Parathyroid adenoma (tissue), 2 donors: Measurements from ENCODE around the gene ZNF438.
"Not testable (repeated sequence)": the region's sequence is repeated elsewhere in the genome, so short reads cannot be mapped to it uniquely, and the experiment has no call there.

Experiments used
- H2AFZ ChIP-seq: fragments of 300-600 bp; sonication (generic); one replicate; pipeline ENCODE4 v1.7.0; 2017; ENCODE audit warnings: antibody characterized with exemption, mild to moderate bottlenecking
- H3K27ac ChIP-seq: fragments of 300-600 bp; sonication (generic); one replicate; pipeline ENCODE4 v1.7.0; 2017
- H3K27me3 ChIP-seq: fragments of 300-600 bp; sonication (generic); one replicate; pipeline ENCODE4 v1.7.0; 2017; ENCODE audit warnings: low read length; ENCODE audit not compliant: control insufficient read depth, insufficient read depth
- H3K36me3 ChIP-seq: fragments of 300-600 bp; sonication (generic); one replicate; pipeline ENCODE4 v1.7.0; 2017; ENCODE audit warnings: low read length; ENCODE audit not compliant: control insufficient read depth, insufficient read depth
- H3K4me1 ChIP-seq: fragments of 300-600 bp; sonication (generic); one replicate; pipeline ENCODE4 v1.7.0; 2017; ENCODE audit warnings: control low read depth
- H3K4me2 ChIP-seq: fragments of 300-600 bp; sonication (generic); one replicate; pipeline ENCODE4 v1.7.0; 2017; ENCODE audit warnings: low read length
- H3K4me3 ChIP-seq: fragments of 300-600 bp; sonication (generic); one replicate; pipeline ENCODE4 v1.7.0; 2017; ENCODE audit warnings: low read depth, low read length
- H3K79me2 ChIP-seq: fragments of 300-600 bp; sonication (generic); one replicate; pipeline ENCODE4 v1.7.0; 2017; ENCODE audit warnings: control low read depth
- H3K9ac ChIP-seq: fragments of 300-600 bp; sonication (generic); one replicate; pipeline ENCODE4 v1.7.0; 2017; ENCODE audit warnings: mild to moderate bottlenecking
- H3K9me3 ChIP-seq: fragments of 300-600 bp; sonication (generic); one replicate; pipeline ENCODE4 v1.7.0; 2017; ENCODE audit warnings: low read length; ENCODE audit not compliant: control insufficient read depth
- CTCF ChIP-seq: fragments of 300-600 bp; sonication (generic); IDR thresholded peaks from one replicate; pipeline ENCODE4 v1.7.0; 2017; ENCODE audit warnings: antibody characterized with exemption, mild to moderate bottlenecking
- donor health status: primary hyperparathyroidism.

Gene ZNF438

GRCh38 chr10:30929901-30930520 is 101.7 kb downstream of the ZNF438 start:
- Histone ChIP-seq H3K27ac (no peak overlapping the region), H3K4me1 (no peaks in the 10 kb centered on the region), H3K79me2 (no peaks in the 10 kb centered on the region), H3K9ac (no peak overlapping the region), H3K4me2 (no peak overlapping the region), H2AFZ (no peak overlapping the region), H3K4me3 (no peak overlapping the region), H3K36me3 (no peaks in the 10 kb centered on the region), H3K9me3 (no peaks in the 10 kb centered on the region), H3K27me3 (no peaks in the 10 kb centered on the region)
- no peak for TF ChIP-seq CTCF

DNA sequence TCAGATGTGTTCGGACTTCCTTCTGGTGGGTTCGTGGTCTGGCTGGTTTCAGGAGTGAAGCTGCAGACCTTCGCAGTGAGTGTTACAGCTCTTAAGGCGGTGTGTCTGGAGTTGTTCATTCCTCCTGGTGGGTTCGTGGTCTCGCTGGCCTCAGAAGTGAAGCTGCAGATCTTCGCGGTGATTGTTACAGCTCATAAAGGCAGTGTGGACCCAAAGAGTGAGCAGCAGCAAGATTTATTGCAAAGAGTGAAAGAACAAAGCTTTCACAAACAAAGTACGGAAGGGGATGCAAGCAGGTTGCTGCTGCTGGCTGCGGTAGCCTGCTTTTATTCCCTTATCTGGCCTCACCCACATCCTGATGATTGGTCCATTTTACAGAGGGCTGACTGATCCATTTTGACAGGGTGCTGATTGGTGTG is 102.3 kb downstream of the ZNF438 start:
- not testable (repeated sequence) for H3K4me2 ChIP-seq, H2AFZ ChIP-seq, H3K4me1 ChIP-seq, H3K79me2 ChIP-seq, H3K4me3 ChIP-seq, H3K36me3 ChIP-seq, H3K27ac ChIP-seq, H3K9me3 ChIP-seq, H3K9ac ChIP-seq, H3K27me3 ChIP-seq

- no peak overlapping the region for H2AFZ ChIP-seq
These were observed 102.9 kb downstream of the ZNF438 start for GRCh38 chr10:30928742-30929141.

DNA sequence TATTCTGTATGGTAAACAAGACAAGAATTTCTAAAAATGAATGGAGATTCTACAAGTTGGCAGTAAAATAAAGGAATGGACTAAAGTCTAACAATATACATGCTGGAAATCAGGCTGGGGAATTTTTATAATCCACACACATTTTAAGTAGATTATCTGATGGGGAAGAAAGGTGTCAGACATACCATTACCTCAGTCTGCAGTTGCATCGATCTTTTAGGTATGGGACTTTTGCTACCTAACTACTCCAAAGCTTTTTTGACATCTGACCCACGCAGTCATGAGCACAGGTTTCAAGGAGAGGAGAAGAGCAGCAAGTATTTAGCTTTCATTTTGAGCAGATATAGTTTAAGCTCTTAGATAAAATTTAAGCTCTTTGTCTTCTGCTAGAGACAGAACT is 113.0 kb downstream of the ZNF438 start:
- H3K4me3 ChIP-seq, result no peak overlapping the region
- H3K36me3 ChIP-seq, result no peaks in the 10 kb centered on the region
- no peak for TF ChIP-seq CTCF
- no peaks in the 10 kb centered on the region for H3K27me3 ChIP-seq
- H3K9ac ChIP-seq, result no peak overlapping the region
- no peak overlapping the region for H3K27ac ChIP-seq
- H3K79me2 ChIP-seq, result no peaks in the 10 kb centered on the region
- H3K4me1 ChIP-seq, result no peaks in the 10 kb centered on the region
- H3K9me3 ChIP-seq, result no peaks in the 10 kb centered on the region
- H2AFZ ChIP-seq, result no peak overlapping the region
- no peak overlapping the region for H3K4me2 ChIP-seq

More at GRCh38 chr10:30928742-30929141, 102.9 kb downstream of the ZNF438 start:
- H3K9me3 ChIP-seq, result no peaks in the 10 kb centered on the region
- no peak overlapping the region for H3K9ac ChIP-seq
- no peak overlapping the region for H3K27ac ChIP-seq
- H3K79me2 ChIP-seq, result no peaks in the 10 kb centered on the region
- H3K4me1 ChIP-seq, result no peaks in the 10 kb centered on the region
- no peak overlapping the region for H3K4me3 ChIP-seq
- no peaks in the 10 kb centered on the region for H3K36me3 ChIP-seq
- H3K4me2 ChIP-seq, result no peak overlapping the region
- TF ChIP-seq CTCF, result no peak
- H3K27me3 ChIP-seq, result no peaks in the 10 kb centered on the region

- H3K4me2 ChIP-seq, result no peak overlapping the region
- H2AFZ ChIP-seq, result no peak overlapping the region
- H3K4me1 ChIP-seq, result no peaks in the 10 kb centered on the region
- no peaks in the 10 kb centered on the region for H3K27me3 ChIP-seq
- no peaks in the 10 kb centered on the region for H3K9me3 ChIP-seq
- no peak for TF ChIP-seq CTCF
- H3K4me3 ChIP-seq, result no peak overlapping the region
- no peaks in the 10 kb centered on the region for H3K79me2 ChIP-seq
- no peak overlapping the region for H3K9ac ChIP-seq
- H3K27ac ChIP-seq, result no peak overlapping the region
- H3K36me3 ChIP-seq, result no peaks in the 10 kb centered on the region
These were observed 113.9 kb downstream of the ZNF438 start for GRCh38 chr10:30917789-30918188.
